ENCODE measurements around the gene CRY2. TPM values are rescaled to one million over a fixed set of nuclear protein-coding genes. Genes with fewer than 3 reads are reported as not detected.

Gene CRY2
- total and polyA plus RNA-seq, 10 of the 15 experiments (the other 5 are each of a cell fraction or from before 2014, with no cell fraction given) = 1.2 to 14.7 (median 8.1) TPM

- Histone ChIP-seq H3K4me3 (peak overlapping the region; percentile 61; the same call in 1 of the 2 replicates), H2AFZ (ENCODE audit: control insufficient read depth, low read depth, low read length) (no peak overlapping the region), H3K4me2 (ENCODE audit: control insufficient read depth, insufficient read depth) (peak overlapping the region; percentile 66), H3K27me3 (replicated peaks in 1 of 2; ENCODE audit: control insufficient read depth in 2 of 2, insufficient read depth in 2 of 2, low read length in 1 of 2) (no peaks in the 10 kb centered on the region), H3K9me3 (replicated peaks; ENCODE audit: control insufficient read depth, insufficient read depth, low read length) (no peaks in the 10 kb centered on the region), H3K79me2 (ENCODE audit: control insufficient read depth, insufficient read depth, low read length) (peaks cover 13% of the 10 kb centered on the region), H3K4me1 (ENCODE audit: control insufficient read depth, insufficient read depth, low read length) (peaks cover 16% of the 10 kb centered on the region), H3K36me3 (ENCODE audit: control insufficient read depth in 2 of 2, insufficient read depth in 2 of 2, low read length in 1 of 2) (no peaks in the 10 kb centered on the region; a peak in 2 of 4 replicates), H3K27ac (ENCODE audit: control insufficient read depth, insufficient read depth) (peak overlapping the region; percentile 32), H3K9ac (ENCODE audit: control insufficient read depth, insufficient read depth, low read length) (peak overlapping the region; percentile 43), H4K20me1 (ENCODE audit: control insufficient read depth, insufficient read depth) (peaks cover 8% of the 10 kb centered on the region)
- peak; percentile 10; the same call in 2 of the 3 replicates for ATAC-seq
- in situ Hi-C loops (cut with MboI) = no loop called here
- no TSS peak for BruUV-seq (replicated peaks)
- RAD21 ChIA-PET (ENCODE audit: unreplicated experiment) = interaction anchor here (0.8 to 1.6 kb wide), 2 partner anchors 78 to 81 kb away, joined by 3 to 4 read pairs; no protein-coding TSS in a partner anchor
- WGBS (ENCODE audit: insufficient coverage, insufficient replicate concordance, low lambda C conversion rate, missing lambda C conversion rate) = 3% methylated on average over 4 of the region's 4 CpGs
- intact Hi-C loops (cut with micrococcal nuclease; ENCODE audit: unreplicated experiment) = no loop called here
- POLR2A ChIA-PET = interaction anchor here (1.0 kb wide), 1 partner anchor 36 kb away, joined by 3 read pairs; no protein-coding TSS in a partner anchor
- CTCF ChIA-PET = interaction anchor here (1.8 to 2.9 kb wide), 3 partner anchors 10 to 154 kb away, joined by 11 to 18 read pairs (median 13); no protein-coding TSS in a partner anchor
- DNase-seq (ENCODE audit: low read depth, low spot score) = no peak
- FAIRE-seq = no peak
- TF ChIP-seq TCF3 (IDR thresholded peaks at IDR 0.05; ENCODE audit: borderline replicate concordance, insufficient read depth, low read depth, low read length) (no peak), PKNOX1 (IDR thresholded peaks at IDR 0.05) (peak; percentile 41; the same call in 1 of the 2 replicates), PBX3 (IDR thresholded peaks at IDR 0.05; ENCODE audit: insufficient replicate concordance, low read depth, low read length) (peak; percentile 25), SPI1 (IDR thresholded peaks at IDR 0.05; ENCODE audit: borderline replicate concordance, insufficient read depth, low read depth, low read length) (no peak), ZBTB40 (IDR thresholded peaks at IDR 0.05; ENCODE audit: borderline replicate concordance) (no peak), BHLHE40 (IDR thresholded peaks at IDR 0.05; ENCODE audit: borderline replicate concordance in 1 of 2, low read depth in 2 of 2, low read length in 1 of 2) (no peak), FOXM1 (IDR thresholded peaks at IDR 0.05; ENCODE audit: low read depth, low read length) (no peak), HCFC1 (IDR thresholded peaks at IDR 0.05; ENCODE audit: low read length) (no peak)
- SMC1A ChIA-PET (ENCODE audit: uncharacterized antibody, unreplicated experiment) = interaction anchor here (2.2 kb wide), 1 partner anchor 80 kb away, joined by 11 read pairs; no protein-coding TSS in a partner anchor
These were observed 4.9 kb downstream of the CRY2 start for GRCh38 chr11:45852018-45852711.

Data from GM12878 (cell line).